ENCODE data around the gene DIPK1A.

DIPK1A gene

GRCh38 chr1:92987462-92987861 is 26.2 kb upstream of the DIPK1A start:
- Histone ChIP-seq H3K27ac (ENCODE audit: extremely low read depth, low read depth, low read length) (no peak overlapping the region), H3K36me3 (ENCODE audit: control insufficient read depth in 2 of 2, insufficient read depth in 1 of 2, low read length in 2 of 2) (no peaks in the 10 kb centered on the region), H3K4me3 (ENCODE audit: low read depth, low read length) (no peak overlapping the region), H3K4me1 (ENCODE audit: control insufficient read depth, insufficient read depth, low read length) (no peaks in the 10 kb centered on the region), H3K9me3 (ENCODE audit: control insufficient read depth, insufficient read depth, low read depth, low read length) (no peaks in the 10 kb centered on the region)
- ChIA-PET CTCF (interaction anchor here (0.6 to 5.4 kb wide), 5 partner anchors 19 to 385 kb away, joined by 3 to 68 read pairs (median 4); no protein-coding TSS in a partner anchor), POLR2A (no interaction called here)
- TF ChIP-seq ZNF692 (tag by site-specific recombination; IDR thresholded peaks at IDR 0.05) (no peak), ZSCAN4 (tag by site-specific recombination; IDR thresholded peaks at IDR 0.05) (no peak), HOXD13 (CRISPR knock-in tag; IDR thresholded peaks at IDR 0.05; ENCODE audit: borderline replicate concordance) (no peak), ZNF629 (tag by site-specific recombination; IDR thresholded peaks at IDR 0.05) (no peak), ZNF600 (tag by site-specific recombination; IDR thresholded peaks at IDR 0.05) (no peak), ZNF280C (tag by site-specific recombination; IDR thresholded peaks at IDR 0.05) (no peak), GLIS2 (tag by site-specific recombination; IDR thresholded peaks at IDR 0.05) (no peak), BCL11A (tag by site-specific recombination; IDR thresholded peaks at IDR 0.05; ENCODE audit: low read depth) (no peak), ZNF26 (tag by site-specific recombination; IDR thresholded peaks at IDR 0.05) (no peak)

GRCh38 chr1:92985101-92985500 is 23.8 kb upstream of the DIPK1A start:
- TF ChIP-seq SETDB1 (IDR thresholded peaks at IDR 0.05; ENCODE audit: insufficient read length, low read length) (no peak), KLF16 (tag by site-specific recombination; IDR thresholded peaks at IDR 0.05) (no peak), ZNF211 (tag by site-specific recombination; IDR thresholded peaks at IDR 0.05; ENCODE audit: low read depth) (no peak), ZNF555 (tag by site-specific recombination; conservative IDR thresholded peaks at IDR 0.05) (no peak), MZF1 (tag by site-specific recombination; IDR thresholded peaks at IDR 0.05; ENCODE audit: borderline replicate concordance) (no peak), ZNF843 (tag by site-specific recombination; IDR thresholded peaks at IDR 0.05) (no peak), KLF1 (tag by site-specific recombination; IDR thresholded peaks at IDR 0.05) (no peak), ZNF521 (tag by site-specific recombination; IDR thresholded peaks at IDR 0.05) (no peak), ZNF266 (tag by site-specific recombination; IDR thresholded peaks at IDR 0.05; ENCODE audit: low read depth) (no peak), ZSCAN23 (tag by site-specific recombination; IDR thresholded peaks at IDR 0.05) (no peak), ZNF366 (tag by site-specific recombination; conservative IDR thresholded peaks at IDR 0.05) (no peak), ZFP41 (tag by site-specific recombination; IDR thresholded peaks at IDR 0.05; ENCODE audit: borderline replicate concordance) (no peak), PBX3 (CRISPR knock-in tag; IDR thresholded peaks at IDR 0.05) (no peak), ZNF148 (tag by site-specific recombination; IDR thresholded peaks at IDR 0.05; ENCODE audit: borderline replicate concordance) (no peak)
- POLR2A ChIA-PET = no interaction called here

More at GRCh38 chr1:92985101-92985500, 23.8 kb upstream of the DIPK1A start:
- no peaks in the 10 kb centered on the region for H3K36me3 ChIP-seq (ENCODE audit: control insufficient read depth in 2 of 2, insufficient read depth in 1 of 2, low read length in 2 of 2)
- H3K4me3 ChIP-seq (ENCODE audit: low read depth, low read length) = no peak overlapping the region
- no peak overlapping the region for H3K27ac ChIP-seq (ENCODE audit: extremely low read depth, low read depth, low read length)
- CTCF ChIA-PET = interaction anchor here (1.8 kb wide), 1 partner anchor 126 kb away, joined by 19 read pairs; no protein-coding TSS in a partner anchor
- H3K4me1 ChIP-seq (ENCODE audit: control insufficient read depth, insufficient read depth, low read length) = no peaks in the 10 kb centered on the region
- no peaks in the 10 kb centered on the region for H3K9me3 ChIP-seq (ENCODE audit: control insufficient read depth, insufficient read depth, low read depth, low read length)

Data from HEK293 (cell line).